Stimulated activated CD8-positive, alpha-beta memory T cell treated with anti-CD3 and anti-CD28 coated beads, Interleukin-12 subunit alpha, Interleukin-12 subunit beta, amount 100 ng/mL, for 24 hours (primary cell): Measurements from ENCODE around the gene BCAS3.

ENCODE experiments used
- DNase-seq: peaks from one replicate; pipeline ENCODE4 v3.0.0-alpha.2; 2020; ENCODE audit errors: extremely low read depth

Gene BCAS3

DNA sequence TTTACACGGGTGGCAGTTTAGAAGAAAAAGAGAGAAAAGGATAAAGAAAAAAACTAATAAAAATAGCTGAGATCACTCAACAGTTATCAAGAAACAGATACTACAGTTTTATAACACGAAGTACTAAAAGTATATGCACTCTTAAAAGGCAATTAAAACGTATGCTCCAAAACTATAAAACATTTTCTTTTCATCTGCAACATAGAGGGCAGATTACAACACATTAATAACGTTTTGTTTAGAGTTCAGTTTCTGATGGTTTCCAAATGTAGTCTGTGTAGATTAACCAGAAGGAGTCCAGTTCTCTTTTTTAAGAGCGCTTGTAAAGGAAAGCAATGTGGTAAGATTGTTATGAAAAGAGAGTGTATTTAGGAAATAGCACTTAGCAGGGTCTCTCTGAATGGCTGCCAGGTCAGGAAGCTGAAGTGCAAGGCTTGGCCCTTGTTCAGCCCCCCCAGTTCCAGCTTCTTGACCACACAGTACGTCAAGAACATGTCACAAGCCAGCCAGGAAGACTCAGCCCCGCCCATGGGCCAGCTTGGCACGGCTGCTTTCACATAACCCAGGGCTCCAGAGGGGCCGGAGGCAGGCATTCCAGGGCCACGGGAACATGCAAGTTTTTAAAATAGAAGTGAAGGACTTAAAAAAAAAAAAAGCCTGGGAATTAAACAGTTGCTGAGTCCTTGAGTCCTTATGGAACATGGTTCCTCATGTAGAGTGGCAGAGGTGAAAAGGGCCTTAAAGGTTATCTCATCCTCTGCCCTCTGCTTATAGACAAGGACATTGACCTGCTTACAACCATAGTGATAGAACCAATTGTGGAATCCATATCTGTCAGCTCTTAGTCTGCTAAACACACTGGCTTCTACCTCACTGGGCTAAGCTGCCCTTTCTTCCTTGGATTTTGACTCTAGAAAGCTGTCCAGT lies 574.6 kb downstream of the BCAS3 start:
- no peak for DNase-seq

DNA sequence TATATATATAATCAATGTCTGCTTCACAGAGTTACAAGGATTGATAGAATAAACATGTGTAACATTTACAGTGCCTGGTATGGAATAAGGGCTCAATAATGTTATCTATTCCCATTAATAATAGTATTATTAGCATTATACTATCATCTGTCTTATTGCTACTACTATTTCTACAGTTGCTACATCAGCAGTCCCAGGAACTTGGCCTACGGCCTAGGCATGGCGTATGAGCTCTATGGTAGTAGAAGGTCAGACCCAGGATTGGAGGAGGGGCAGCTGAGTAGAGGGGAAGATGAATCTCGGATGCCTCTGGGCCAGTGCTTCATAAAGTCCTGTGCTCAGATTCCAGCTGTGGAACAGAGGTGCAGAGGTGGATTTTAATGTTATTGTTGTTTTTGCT lies 575.7 kb downstream of the BCAS3 start:
- no peak for DNase-seq

DNA sequence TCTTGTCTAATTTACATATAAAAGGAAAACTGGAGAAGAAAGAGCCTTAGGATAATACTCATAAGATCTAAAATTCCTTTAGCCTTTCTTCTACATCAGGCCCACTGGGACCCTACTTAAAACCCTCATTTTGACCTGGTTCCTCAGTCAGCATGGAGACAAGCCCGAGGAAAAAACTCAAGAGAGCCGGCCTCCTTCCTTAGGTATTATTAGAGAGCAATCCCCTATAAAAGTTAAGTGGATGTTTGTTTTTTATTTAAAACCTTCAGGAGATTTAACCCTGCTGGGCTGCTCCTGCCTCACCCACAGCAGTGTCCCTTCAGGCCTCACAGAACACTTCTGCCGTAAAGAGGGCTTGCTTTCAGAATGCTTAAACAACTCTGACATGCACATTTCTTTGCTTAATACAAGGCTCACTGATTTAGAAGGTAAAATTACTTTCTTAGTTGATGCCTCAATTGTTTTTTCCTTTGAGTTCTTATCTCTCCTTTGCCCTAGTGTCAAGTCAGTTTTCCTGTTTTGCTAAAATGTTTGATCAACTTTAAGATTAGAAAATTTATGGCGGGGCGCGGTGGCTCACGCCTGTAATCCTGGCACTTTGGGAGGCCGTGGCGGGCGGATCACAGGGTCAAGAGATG lies 576.4 kb downstream of the BCAS3 start:
- DNase-seq, result no peak

DNA sequence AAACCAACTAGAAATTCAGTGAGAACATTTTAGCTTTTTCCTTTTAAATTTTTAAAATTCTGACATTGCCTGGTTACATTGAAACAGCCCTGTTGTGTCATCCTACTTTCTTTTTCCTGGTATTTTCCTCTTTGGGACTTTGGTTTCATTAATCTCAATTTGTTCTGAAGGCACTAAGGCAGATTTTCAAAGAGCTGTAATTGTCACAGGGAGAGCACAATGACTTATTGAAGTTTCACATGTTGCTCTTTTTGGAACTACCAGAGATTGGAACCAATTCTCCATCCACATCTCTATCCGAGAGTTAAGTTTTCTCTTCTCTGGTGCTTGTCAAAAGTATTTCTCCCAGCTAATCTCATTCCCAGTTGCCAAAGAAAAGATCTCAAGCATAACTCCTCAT lies 577.3 kb downstream of the BCAS3 start:
- DNase-seq, result no peak

DNA sequence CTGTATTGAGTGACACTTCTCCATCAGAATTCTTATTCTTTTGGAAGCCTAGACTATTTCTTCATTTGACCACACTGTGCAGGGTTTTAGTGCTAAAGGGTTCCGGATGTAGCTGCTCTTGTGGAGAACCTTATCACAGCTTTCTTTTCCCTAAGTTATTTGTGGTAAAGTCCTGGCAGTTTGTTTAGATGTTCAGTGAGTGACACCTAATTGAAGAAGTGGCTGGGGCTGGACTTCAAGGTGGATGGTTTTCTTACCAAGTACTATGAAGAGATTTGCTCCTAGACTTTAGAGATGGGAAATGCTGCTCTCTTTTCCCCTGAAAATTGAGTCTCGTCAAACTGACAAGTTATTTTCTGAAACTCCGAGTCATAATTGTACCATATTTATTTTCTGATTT lies 578.0 kb downstream of the BCAS3 start:
- DNase-seq, result no peak

DNA sequence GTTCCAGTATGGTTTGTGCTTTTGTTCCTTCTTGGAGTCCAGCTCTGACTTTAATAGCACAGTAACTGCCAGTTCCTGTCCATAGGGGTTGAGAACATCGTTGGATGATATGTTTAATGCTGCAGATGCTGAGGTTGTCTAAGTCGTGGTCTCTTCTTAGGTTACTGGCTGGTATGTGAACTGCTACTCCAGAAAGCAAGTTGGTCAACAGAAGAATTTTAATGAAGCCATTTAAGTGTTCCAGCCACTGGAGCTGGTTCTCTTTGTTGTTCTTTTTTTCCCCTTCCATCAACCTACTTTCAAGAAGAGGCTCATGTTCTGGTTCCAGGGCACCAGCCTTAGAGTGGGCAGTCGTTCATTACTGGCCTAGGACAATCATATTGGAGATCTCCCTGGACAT lies 581.7 kb downstream of the BCAS3 start:
- DNase-seq, result no peak

DNA sequence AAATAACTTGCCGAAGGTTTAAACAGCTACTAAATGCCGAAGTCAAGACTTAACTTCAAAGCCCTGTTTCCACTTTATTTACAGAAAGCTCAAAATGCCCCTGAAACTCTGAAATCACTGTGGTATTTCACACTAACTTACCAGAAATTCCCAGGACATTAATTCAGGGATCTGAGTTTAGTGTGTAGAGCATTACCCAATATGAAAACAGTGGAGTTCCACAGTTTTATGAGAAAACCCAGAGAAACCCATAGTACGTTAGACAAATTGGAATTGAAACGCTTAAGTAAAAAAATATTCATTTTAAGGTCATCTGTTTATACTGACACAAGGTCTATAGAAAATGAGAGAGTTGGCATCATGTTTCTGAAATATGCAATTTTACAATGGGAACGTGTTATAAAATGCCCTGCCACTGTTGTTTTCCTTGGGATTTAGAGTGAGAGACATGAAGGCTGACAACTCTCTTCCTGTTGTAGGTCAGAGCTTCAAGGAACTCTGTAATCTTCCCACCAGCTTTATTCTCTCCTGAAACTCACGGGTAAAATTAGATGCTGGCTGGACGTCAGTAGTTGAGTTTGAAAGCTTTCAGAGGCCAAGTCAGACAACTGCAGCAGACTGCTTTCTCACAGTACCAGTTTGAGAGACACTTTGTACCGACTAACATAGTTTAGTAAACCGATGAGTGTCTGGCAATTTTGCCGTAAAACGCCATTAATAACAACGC lies 582.6 kb downstream of the BCAS3 start:
- no peak for DNase-seq

DNA sequence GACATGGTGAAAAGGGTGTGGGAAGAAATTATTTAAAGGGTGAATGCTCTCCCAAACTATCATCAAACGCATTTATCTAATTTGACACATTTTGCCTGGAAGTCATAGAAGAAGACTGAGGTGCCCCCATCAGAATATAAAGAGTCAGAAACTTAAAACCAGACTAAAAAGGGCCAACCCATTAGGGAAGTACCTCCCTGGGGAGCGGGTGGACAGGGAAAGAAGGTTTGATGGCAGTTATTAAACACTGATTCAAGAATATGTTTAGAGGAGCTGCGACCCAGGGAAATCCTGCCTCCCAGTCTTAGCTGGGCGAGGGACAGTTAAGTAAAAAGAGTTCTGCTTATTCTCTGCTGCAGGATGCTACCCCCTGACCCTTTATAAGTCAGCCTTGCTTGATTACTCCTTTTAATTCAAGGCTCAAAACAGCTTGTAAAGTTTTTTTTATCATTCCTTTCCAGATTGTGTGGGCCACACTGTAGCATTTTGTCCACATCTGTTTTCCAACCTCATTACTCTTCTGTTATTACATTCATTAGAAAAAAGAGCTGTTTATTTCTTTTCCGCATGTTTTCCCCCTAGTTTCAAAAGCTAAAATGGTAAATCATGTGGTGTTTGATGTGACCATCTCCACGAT lies 583.5 kb downstream of the BCAS3 start:
- DNase-seq, result no peak

DNA sequence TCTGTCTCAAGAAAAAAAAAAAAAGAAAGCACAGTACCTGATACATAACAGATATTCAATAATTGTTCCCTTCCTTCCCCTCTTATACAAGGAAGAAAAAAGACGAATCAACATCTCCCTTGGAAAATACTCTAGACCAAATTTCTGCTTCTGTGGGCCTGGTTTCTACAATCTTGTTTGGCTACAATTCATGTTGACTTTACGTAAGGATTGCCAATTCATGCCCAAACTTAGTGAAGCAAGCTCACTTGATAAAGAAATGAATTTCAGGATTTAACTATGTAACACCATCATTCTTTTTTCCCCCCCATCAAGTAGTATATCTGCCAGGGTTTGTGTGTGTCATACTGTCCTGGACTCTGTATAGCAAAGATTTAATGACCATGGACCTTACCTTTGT lies 587.7 kb downstream of the BCAS3 start:
- DNase-seq, result no peak

DNA sequence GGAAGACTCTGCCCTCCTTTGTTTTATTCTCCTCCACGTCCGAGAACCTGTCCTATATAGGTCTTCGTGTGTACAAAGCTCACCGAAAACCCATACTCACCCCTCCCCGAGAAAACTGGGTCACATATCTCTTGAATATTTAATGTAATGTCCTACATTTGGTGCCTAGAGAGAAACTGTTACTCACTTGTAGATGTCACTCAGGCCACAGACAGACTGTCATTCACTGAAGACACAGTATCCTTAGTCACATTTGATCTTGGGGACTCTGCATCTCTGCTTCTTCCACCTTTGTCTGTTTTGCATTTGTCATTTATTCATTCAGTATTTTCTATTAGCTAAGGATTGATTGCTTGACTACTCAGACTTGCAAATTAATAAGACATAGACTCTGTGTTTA lies 590.2 kb downstream of the BCAS3 start:
- no peak for DNase-seq

DNA sequence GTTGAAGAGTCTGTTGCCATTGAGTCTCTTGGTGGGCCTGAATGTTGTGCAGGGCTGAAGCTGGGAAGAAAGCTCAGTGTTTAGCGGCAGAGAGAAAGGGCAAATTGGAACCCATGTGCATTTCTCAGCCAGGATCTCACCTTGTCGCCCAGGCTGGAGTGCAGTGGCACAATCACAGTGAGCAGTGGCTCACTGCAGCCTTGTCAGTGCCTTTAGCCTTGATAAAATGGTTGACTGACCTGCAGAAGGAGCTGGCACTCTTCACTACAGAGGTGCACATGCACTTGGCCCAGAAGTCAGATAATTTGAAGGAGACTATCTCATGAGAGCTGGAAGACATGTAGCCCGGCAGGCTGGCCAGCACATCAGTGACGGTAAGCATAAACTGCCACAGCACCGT lies 597.7 kb downstream of the BCAS3 start:
- DNase-seq, result no peak

DNA sequence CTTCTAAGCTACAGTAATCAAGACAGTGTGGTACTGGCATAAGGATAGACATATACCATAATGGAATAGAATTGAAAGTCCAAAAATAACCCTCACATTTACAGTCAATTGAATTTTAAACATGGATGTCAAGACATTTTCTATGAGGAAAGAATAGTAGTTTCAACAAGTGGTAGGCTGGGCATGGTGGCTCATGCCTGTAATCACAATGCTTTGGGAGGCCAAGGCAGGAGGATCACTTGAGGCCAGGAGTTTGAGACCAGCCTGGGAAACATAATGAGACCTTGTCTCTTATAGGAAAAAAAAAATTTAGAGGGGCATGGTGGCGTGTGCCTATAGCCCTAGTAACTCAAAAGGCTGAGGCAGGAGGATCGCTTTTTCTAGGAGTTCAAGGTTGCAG lies 599.2 kb downstream of the BCAS3 start:
- DNase-seq, result no peak

DNA sequence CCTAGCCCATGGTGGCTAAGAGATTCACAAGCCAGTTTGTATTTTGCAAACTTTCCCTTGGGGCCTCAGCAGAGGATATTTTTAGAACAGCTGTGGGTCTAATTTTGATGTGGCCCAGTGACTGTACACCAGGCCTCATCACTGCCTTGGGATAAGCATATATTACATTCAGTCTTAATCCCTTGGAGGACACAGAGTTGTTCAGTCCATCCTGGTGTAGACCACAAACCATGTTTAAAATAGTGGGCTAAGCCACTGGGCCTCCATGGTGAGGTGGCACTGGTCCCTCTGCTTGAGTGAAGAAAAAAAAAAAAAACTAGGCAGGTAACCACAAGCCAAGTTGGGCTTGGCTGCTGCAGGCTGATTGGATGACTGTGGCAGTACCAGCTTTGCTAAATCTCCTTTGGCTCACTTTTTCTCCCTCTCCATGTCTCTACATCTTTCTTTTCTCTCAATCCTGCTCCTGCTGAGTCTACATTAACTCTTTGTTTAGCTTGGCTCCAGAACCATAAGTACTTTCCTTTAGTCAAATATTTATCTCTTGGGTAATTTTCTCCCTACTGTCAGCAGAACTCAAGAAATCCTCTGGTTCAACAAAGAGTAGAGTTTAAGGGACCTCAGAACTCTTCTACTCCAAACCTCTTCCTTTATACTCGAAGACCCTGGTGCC lies 602.0 kb downstream of the BCAS3 start:
- no peak for DNase-seq

DNA sequence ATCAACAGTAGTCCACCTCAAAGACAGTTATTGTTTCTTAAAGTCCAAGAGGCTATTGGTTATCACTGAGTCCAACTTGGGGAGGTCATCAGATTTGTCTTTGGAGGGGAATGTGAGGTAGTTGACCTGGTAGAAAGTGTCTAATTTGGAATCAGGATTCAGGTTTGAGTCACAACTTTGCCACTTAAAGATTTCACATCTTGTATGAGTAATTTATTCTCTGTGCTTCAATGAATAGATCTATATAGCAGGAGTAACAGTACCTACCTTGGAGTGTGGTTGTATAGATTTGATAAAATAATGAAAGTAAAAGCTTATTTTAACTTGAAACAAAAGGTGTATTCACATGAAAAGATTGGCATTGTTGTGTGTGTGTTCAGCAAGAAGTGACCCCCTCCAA lies 602.7 kb downstream of the BCAS3 start:
- no peak for DNase-seq

DNA sequence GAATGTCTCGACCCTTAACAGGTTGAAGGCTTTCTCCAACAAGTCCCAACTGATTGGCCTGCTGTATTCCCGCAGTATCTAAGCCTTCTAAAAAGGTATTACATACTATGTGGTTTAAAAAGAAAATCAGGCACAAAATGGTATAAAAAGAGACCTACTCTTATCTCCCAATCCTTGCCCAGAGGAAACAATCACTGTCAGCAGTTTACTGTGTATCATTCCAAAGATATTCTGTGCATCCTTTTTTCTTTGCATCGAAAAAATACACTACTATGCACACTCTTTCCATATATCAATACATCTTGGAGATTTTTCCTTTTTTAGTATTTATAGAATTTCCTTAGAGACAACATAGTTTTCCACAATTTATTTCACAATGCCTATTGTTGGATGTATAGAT lies 603.2 kb downstream of the BCAS3 start:
- no peak for DNase-seq

DNA sequence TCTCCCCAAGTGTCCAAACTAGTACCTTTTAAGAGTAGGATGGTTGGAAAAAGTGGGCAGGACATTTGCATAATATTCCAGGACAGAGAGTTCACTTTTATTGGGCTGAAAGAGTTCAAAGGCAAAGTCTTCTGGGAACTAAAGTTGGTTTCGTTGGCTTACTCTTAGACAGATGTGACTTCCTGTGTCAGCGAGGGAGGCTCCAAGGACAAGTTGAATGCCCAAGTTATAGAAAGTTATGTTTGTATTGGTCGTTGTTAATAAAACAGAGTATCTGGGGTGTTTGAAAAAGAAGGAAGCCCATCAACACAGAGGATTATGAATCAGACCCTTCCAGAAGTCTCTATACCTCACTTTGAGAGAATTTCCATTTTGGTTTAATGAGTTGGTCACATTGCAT lies 604.7 kb downstream of the BCAS3 start:
- no peak for DNase-seq

DNA sequence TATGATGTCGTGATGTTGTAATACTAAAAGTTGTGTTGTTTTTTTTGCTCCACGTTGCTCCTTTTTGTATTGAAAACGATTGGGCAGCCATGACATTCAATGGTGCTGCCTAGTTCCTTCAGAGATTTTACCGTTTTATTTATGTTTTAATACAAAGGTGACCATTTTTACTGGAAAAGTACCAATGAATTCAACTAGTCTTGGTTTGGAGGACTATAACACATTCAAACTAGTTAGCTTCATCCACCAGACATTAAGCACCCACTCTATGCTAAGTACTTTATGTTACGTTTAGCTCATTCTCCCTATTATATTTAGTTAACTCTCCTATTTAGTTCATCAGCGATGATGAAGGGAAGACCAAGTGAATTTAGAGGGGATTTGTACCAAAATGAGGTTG lies 605.4 kb downstream of the BCAS3 start:
- DNase-seq, result no peak

DNA sequence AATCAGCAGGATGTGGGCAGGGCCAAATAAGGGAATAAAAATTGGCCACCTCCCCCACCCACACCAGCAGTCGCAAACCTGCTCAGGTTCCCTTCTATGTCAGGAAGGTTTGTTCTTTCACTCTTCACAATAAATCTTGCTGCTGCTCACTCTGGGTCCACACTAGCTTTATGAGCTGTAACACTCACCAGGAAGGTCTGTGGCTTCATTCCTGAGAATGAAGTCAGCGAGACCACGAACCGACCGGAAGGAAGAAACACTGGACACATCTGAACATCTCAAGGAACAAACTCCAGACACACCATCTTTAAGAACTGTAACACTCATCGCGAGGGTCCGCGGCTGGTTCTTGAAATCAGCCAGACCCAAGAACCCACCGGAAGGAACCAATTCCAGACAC lies 606.5 kb downstream of the BCAS3 start:
- DNase-seq, result no peak

DNA sequence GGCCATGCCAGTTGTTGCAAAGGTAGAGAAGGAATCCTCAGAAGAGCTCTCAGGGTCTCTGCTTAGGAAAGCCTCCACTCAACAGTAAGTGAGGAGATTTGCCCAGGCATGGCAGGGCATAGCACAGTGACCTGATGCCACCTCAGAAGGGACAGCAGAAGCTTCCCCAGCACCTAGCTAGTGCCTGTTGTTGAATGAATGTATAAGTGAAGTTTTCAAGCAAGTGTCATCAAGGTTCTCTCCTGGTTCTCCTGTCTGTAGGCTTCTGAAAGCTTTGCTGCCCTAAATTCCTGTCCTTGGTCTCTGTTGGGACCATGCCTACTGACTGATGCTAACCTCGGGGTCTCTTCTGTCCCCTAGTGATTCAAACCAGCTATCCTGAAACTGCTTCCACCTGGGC lies 607.1 kb downstream of the BCAS3 start:
- DNase-seq, result no peak

DNA sequence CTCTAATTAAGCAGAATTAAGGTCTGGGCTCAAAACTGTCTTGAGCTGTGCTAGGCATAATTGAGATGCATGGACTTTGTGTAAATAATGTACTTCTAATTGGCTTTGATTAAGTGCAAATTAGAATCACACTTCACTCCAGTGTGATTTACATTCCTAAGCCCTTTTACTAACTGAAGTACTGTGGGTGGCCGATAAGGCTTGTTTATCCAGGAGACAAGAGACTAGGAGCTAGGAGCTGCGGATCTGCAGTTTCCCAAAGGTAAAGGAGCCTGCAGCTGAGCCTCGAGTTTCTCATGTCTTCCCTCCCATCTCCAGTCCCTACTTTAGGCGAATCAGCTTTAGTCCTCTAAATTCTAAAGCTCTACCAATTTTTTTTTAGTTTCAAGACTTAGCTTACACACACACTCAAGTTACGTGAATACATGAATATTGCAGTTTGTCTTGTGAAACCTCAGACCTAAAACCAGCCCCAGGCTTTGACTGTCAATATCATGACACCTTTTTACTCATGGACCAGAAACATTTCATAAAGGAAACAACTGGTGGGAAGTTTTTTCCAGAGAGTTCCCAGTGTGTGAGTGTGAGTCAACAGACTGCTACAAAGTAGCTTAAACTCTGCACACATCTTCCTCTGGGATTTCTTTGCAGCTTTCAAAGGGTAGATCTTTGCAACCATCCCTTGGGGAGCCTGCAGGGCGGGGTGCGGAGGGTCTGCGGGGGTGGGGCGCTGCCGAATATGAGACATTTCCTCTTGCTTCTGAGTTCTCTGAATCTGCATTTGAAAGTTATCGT lies 608.1 kb downstream of the BCAS3 start:
- DNase-seq, result no peak

DNA sequence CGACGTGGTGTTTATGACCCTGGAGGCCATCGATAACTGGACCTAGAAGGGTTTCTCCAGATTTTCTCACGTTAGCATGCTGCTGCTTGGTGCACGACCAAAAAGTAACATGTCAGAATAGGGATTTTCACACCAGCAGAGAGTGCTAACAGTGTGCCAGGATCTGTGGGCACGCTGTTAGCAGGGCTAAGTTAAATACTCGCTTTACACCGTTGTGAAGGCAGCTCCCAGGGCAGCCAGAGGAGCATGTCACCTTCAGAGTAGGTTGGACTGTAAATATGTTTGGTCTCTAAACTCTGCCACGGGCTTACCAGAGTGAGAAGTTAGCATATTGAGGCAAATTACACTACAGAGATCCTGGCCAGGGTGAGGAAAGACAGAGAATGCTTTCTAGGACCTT lies 608.8 kb downstream of the BCAS3 start:
- no peak for DNase-seq
